Activated CD8-positive, alpha-beta T cell treated with anti-CD3 and anti-CD28 coated beads for 36 hours (primary cell): ENCODE data around the gene PKD1. TPM values are rescaled to one million over a fixed set of nuclear protein-coding genes. Genes with fewer than 3 reads are reported as not detected.

Experiments
- ATAC-seq: fragments of 200-7000 bp; cut with Tn5 transposase; one replicate; pipeline ENCODE4 v1.10.0; 2021; ENCODE audit warnings: mild to moderate bottlenecking, moderate library complexity
- CTCF ChIA-PET: fragments of 350-600 bp; sonication (Branson Sonifier 250); formaldehyde crosslinking; loops from one replicate; lab custom pipeline; 2021; ENCODE audit warnings: antibody characterized with exemption; lab: Charles Lee
- POLR2A ChIA-PET: fragments of 350-600 bp; sonication (Branson Sonifier 250); formaldehyde crosslinking; loops from one replicate; lab custom pipeline; 2021; ENCODE audit warnings: antibody characterized with exemption; lab: Charles Lee
- DNase-seq: peaks from one replicate; pipeline ENCODE4 v3.0.0-alpha.2; 2020
- H3K27ac Mint-ChIP-seq: one replicate; pipeline ENCODE4 v1.8.0; 2021; ENCODE audit warnings: mild to moderate bottlenecking, mixed read lengths
- H3K27me3 Mint-ChIP-seq: one replicate; pipeline ENCODE4 v1.8.0; 2021; ENCODE audit warnings: mixed read lengths
- H3K36me3 Mint-ChIP-seq: one replicate; pipeline ENCODE4 v1.8.0; 2021; ENCODE audit warnings: low read depth, mixed read lengths
- H3K4me1 Mint-ChIP-seq: one replicate; pipeline ENCODE4 v1.8.0; 2021; ENCODE audit warnings: low read depth, mixed read lengths
- H3K4me3 Mint-ChIP-seq: one replicate; pipeline ENCODE4 v1.8.0; 2021; ENCODE audit warnings: mild to moderate bottlenecking, moderate library complexity, mixed read lengths
- H3K9me3 Mint-ChIP-seq: one replicate; pipeline ENCODE4 v1.8.0; 2021; ENCODE audit warnings: mixed read lengths
- intact Hi-C: fragments of 100-400 bp; cut with micrococcal nuclease; formaldehyde crosslinking; loops from one replicate; pipeline ENCODE4 v1.10.0; 2022
- total RNA-seq, 2 experiments: library from RNA; stranded (reverse); gene quantifications; one replicate each; pipeline ENCODE4 v1.2.3, GENCODE V29; 2021
- TF ChIP-seq, protein P1 (sequence below): fragments of 200-600 bp; IDR thresholded peaks from one replicate; pipeline ENCODE4 v1.8.0; 2022; ENCODE audit warnings: antibody characterized with exemption, mild to moderate bottlenecking

Gene PKD1
- total RNA-seq, 2 experiments from 2014 or later, result 74.7 to 85.1 TPM

DNA sequence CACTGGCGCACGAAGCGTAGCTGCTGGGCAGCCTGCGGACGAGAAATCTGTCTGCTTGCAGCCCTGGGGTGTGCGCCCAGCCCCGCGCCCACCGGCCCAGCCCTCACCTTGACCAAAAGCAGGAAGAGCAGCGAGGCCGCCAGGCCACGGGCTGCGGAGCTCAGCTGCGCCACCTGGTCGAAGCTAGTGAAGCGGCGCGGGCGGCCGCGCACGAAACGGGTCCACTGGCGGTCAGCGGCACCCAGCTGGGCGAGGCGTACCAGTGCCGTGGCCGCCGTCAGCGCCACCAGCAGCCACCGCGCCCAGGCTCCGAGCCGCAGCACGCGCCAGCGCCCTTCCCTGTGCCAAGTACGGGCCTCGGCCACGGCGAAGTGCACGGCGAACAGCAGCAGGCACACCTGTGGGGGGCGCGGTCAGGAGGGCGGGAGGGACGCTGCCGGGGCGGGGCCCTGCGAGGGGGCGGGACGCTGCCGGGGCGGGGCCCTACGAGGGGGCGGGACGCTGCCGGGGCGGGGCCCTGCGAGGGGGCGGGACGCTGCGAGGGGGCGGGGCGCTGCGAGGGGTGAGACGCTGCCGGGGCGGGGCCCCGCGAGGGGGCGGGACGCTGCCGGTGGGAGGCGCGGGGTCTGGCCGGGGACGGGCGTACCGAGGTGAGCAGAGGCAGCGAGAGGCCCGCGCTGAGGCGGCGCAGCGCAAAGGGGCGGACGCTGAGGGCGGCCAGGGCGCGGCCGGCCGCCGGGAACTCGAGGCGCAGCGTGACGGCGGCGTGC, 44.7 kb downstream of the PKD1 start:
- ChIA-PET CTCF (no interaction called here), POLR2A (interaction anchor here (0.8 to 1.0 kb wide), 2 partner anchors 10 to 107 kb away, joined by 3 to 4 read pairs; partner anchors contain the start of gene GFER)
- Mint-ChIP-seq H3K4me1 (no peaks in the 10 kb centered on the region), H3K27me3 (no peaks in the 10 kb centered on the region), H3K27ac (no peak overlapping the region), H3K4me3 (no peak overlapping the region), H3K36me3 (no peaks in the 10 kb centered on the region), H3K9me3 (no peaks in the 10 kb centered on the region)
- DNase-seq (no peak), ATAC-seq (peak; percentile 43)
- TF ChIP-seq, protein P1, sequence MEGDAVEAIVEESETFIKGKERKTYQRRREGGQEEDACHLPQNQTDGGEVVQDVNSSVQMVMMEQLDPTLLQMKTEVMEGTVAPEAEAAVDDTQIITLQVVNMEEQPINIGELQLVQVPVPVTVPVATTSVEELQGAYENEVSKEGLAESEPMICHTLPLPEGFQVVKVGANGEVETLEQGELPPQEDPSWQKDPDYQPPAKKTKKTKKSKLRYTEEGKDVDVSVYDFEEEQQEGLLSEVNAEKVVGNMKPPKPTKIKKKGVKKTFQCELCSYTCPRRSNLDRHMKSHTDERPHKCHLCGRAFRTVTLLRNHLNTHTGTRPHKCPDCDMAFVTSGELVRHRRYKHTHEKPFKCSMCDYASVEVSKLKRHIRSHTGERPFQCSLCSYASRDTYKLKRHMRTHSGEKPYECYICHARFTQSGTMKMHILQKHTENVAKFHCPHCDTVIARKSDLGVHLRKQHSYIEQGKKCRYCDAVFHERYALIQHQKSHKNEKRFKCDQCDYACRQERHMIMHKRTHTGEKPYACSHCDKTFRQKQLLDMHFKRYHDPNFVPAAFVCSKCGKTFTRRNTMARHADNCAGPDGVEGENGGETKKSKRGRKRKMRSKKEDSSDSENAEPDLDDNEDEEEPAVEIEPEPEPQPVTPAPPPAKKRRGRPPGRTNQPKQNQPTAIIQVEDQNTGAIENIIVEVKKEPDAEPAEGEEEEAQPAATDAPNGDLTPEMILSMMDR, result no peak
- intact Hi-C loops, result no loop called here

DNA sequence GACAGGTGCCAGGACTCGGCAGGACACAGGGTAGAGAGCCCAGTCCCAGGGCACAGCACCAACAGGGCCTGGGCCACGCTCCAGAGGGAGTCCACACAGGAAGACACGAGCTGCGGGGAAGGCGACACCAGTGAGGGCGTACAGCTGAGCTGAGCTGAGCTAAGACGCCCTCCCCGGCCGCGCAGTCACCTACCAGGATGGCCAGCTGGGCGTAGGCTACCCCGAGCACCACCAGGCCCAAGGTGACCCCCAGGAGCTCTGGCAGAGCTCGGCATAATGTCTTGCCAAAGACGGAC, 45.3 kb downstream of the PKD1 start:
- Mint-ChIP-seq H3K4me1 (no peaks in the 10 kb centered on the region), H3K4me3 (no peak overlapping the region), H3K9me3 (no peaks in the 10 kb centered on the region), H3K36me3 (no peaks in the 10 kb centered on the region), H3K27me3 (no peaks in the 10 kb centered on the region), H3K27ac (no peak overlapping the region)
- DNase-seq (no peak), ATAC-seq (no peak)
- CTCF ChIA-PET, result no interaction called here
- POLR2A ChIA-PET, result interaction anchor here (0.6 to 1.0 kb wide), 3 partner anchors 10 to 107 kb away, joined by 3 to 4 read pairs (median 3); partner anchors contain the start of gene GFER
- TF ChIP-seq, protein P1, result no peak
- intact Hi-C loops, result no loop called here

DNA sequence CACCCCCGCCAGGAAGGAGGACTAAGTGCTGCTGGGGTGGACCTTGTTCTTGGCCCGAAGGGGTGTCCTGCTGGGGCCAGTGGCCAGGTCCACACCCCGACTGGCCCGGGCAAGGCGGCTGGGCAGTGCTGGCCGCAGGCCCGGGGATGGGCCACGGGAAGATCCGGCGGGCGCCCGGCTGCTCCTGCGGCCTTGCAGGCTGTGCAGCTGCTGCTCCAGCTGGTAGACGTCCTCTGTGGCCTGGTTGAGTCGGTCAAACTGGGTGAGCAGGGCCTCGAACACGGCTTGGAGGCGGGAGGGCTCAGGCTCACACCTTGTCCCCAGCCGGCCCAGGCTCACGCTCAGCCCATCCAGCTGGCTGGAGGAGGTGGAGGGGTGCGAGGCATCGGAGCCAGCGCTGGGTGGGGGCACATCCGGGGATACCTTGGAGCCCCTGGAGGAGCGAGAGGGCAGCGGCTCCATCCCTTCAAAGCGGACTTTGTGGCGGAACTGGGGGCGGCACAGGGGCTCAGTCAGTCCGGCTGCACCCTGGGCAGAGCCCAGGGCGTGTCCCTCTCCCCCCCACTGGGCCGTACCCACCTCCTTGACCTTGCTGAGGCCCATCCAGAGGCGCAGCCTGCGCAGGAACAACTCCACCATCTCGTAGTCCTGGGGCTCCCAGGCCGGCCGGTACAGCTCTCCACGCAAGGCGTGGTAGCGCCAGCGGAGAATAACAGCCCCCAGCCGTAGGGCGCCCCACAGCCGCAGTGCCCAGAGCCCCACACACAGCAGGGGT, 45.8 kb downstream of the PKD1 start:
- H3K9me3 Mint-ChIP-seq, result no peaks in the 10 kb centered on the region
- ChIA-PET CTCF (no interaction called here), POLR2A (interaction anchor here (0.6 to 1.0 kb wide), 2 partner anchors 9 to 11 kb away, joined by 3 to 4 read pairs; no protein-coding TSS in a partner anchor)
- no peak overlapping the region for H3K27ac Mint-ChIP-seq
- no peak for ATAC-seq
- no peaks in the 10 kb centered on the region for H3K36me3 Mint-ChIP-seq
- DNase-seq, result no peak
- TF ChIP-seq, protein P1, result no peak
- intact Hi-C loops, result no loop called here
- no peak overlapping the region for H3K4me3 Mint-ChIP-seq
- H3K4me1 Mint-ChIP-seq, result no peaks in the 10 kb centered on the region
- no peaks in the 10 kb centered on the region for H3K27me3 Mint-ChIP-seq

- TF ChIP-seq, protein P1, result no peak
- no peak for DNase-seq
- Mint-ChIP-seq H3K4me3 (no peak overlapping the region), H3K4me1 (no peaks in the 10 kb centered on the region), H3K36me3 (no peaks in the 10 kb centered on the region), H3K27ac (no peak overlapping the region), H3K27me3 (no peaks in the 10 kb centered on the region), H3K9me3 (no peaks in the 10 kb centered on the region)
- intact Hi-C loops, result no loop called here
- ATAC-seq, result no peak
- POLR2A ChIA-PET, result no interaction called here
- CTCF ChIA-PET, result no interaction called here
Observed at GRCh38 chr16:2088759-2089358, 46.8 kb downstream of the PKD1 start.
